HG02943 (cell line): ENCODE measurements around the gene HSF2BP.
"Not testable (repeated sequence)": the region's sequence is repeated elsewhere in the genome, so short reads cannot be mapped to it uniquely, and the experiment has no call there.

Source experiments
- ATAC-seq: cut with Tn5 transposase; IDR thresholded peaks from one replicate; pipeline ENCODE4 v1.9.1; 2021; ENCODE audit warnings: mild to moderate bottlenecking, low read depth, moderate library complexity; ENCODE audit not compliant: unreplicated experiment

The HSF2BP gene

DNA sequence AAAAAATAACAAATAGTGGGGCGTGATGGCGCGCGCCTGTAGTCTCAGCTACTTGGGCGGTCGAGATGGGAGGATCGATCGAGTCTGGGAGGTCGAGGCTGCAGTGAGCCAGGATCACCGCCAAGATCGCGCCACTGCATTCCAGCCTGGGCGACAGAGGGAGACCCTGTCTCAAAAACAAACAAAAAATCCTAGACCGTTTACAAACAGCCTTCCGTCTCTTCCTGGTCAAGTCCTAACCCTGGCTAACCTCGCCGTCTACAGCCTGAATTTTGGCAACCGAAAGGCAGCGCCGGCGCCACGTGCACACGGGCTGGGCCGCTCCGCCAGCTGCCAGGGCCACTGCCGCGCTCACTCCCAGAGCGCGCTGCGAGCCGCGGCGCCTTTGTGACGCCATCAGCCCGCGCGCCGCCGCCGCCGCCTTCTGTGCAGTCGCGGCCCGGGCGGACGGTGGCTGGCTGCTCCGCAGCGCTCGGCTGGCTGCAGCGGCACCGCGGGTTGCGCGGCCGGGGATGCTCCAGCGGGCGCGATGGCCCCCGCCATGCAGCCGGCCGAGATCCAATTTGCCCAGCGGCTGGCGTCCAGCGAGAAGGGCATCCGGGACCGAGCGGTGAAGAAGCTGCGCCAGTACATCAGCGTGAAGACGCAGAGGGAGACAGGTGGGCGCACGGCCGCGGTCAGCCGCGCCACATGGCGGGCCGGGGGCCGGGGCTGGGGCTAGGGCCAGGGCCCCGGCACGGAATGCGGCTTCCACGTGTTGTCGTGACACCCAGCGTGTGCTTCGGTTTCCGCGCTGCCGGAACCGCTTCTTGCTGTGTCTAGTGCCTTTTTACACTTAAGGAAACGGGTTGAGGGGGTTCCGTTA is at the start of gene HSF2BP, which contains the start of gene RRP1B:
HSF2BP (minus strand) TSS at position 353 of the 865 bp plus-strand sequence. CDS start 1,392 bp downstream, outside the sequence.
RRP1B (plus strand) TSS at position 425 of the 865 bp plus-strand sequence; CDS start at position 530, 105 bp downstream.
- no peak for ATAC-seq

DNA sequence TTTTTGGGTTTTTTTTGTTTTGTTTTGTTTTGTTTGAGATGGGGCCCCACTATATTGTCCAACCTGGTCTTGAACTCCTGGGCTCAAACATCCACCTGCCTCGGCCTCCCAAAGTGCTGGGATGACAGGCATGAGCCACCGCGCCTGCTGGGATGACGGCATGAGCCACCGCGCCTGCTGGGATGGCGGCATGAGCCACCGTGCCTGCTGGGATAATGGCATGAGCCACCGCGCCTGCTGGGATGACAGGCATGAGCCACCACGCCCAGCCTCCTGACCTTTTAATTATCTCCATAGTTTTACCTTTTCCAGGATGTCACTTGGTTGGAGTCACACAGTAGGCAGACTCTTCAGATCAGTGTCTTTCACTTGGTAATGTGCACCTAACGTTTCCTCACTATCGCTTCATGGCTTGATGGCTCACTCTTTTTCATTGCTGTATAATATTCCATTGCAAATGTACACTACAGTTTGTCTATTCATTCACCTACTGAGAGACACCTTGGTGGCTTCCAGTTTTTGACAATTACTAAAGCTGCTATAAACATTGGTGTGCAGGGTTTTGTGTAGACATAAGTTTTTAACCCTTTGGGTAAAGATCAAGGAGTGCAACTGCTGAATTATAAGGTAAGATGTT is 49.6 kb upstream of the HSF2BP start:
- ATAC-seq: no peak

DNA sequence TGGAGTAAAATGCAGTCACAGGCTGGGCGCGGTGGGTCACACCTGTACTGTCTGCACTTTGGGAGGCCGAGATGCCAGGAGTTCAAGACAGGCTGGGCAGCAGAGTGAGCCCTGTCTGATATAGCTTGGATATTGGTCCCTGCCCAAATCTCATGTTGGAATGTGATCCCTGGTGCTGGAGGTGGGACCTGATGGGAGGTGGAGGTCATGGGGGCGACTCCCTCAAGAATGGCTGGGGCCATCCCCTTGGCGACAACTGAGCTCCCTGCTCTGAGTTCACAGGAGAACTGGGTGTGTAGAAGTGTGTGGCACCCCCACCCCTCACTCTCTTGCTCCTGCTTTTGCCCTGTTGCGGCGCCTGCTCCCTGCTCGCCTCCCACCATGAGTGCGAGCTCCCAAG is 48.2 kb upstream of the HSF2BP start:
- ATAC-seq: no peak

DNA sequence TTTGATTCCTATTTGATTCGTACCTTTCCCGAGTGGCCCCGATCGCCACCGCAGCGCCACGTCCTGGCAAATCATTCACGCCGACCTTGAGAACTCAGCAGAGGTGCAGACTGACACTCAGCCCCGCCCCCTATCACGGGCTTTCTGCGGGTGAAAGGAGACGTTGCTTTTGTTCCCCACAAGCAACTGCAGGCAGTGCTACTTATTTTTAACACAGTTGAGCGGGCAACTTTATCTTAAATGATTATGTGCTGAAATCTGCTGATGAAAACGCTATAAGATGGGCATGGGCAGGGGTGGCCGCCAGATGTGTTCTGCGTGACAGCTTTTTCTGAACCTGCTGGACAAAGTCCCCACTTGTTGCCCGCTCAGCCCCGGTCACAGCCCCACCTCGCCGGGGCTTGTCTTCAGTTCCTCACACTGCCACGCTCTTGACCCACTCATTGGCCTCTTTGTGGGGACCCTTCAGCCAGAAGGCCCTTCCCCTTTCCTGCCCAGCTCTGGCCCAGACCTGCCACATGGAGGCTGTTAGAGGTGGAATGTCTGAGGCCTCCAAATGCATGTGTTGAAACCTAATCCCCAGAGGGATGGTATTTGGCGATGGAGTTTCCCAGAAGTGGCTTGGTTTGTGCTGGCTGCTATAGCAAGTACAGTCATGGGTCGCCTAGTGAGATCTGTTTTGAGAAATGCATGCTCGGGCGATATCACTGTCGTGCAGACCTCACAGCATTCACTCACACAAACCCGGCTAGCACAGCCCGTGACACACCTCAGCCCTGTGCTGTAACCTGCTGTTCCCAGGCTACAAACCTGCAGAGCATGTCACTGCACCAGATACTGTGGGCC is 44.0 kb upstream of the HSF2BP start:
- no peak for ATAC-seq

DNA sequence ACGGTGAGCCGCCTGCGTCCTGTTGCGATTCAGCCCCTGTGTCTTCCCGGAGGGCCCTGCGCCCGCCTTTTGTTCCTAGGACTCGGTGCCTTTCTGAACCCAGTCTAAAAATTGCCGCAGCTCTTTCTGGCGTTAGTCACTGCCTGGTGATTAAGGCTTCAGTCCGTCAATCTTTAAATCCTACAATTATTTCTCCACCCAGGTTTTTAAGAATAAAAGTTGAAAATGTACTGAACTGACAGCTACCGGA is 43.4 kb upstream of the HSF2BP start:
- no peak for ATAC-seq

DNA sequence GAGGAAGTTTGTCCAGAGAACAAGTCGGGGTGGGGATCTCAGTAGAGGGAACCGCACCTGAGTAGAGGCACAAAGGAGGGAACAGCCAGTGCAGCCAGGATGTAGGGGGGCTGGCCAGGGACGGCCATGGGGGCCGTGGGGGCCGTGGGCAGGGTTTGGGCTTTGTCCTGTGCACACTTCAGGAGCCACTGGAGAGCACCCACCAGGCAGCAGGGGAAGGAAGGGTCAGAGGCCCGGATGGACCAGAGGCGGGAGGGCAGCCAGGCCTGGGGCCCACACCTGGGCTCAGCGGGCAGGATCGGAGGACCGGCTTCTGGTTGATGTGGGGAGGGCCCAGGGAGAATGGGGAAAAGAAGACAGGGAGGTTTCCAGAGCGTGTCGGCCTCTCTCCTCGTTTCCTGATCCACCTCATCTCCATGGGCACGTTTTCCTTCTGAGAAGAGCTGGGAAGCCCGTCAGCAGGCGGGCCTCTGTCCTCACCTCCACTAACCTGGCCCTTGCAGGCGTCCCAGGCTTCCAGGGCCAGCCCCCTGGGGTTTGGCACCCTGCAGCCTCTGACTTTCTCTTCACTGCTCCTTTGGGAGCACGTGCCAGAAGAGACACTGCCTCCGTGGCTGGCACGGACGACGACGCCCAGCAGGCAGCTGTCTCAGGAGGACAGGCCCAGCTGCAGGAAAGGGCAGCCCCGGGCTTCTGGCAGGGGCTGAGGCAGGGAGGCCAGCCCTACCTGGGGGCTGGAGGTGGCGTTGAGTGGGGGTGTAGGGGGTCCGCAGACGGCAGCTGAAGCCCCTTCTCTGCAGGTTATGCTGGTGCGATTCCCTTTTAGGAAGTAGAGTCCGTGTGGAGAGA is 42.9 kb upstream of the HSF2BP start:
- no peak for ATAC-seq

DNA sequence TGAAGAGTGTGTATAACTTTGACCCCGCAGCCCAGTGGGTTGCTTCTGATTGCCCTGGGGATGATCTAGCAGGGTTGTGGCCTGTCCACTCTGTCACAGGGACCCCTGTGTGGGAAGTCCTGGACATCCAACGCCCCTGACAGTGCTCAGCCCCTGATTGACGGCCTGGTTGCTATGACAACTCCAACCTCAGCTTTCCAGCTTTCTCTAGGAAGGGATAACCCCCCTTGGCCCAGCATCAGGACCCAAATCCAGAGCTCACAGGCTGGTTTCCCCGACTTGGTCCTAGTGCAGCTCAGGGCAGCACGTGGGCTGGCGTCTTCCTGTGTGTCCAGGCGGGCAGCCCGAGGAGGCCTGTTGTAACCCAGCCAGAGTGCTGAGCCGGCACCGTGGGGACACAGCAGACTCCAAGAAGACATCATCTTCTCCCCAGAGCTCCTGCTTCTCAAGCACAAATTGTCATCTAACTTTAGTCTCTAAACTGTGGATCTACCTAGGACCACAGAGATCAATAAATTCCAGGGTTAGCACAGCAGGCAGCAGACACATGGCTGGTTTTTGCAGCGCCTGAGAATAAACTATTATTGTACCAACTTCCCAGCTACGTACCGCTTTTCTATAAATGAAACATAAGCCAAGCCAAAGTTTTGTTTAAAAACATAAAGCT is 40.8 kb upstream of the HSF2BP start:
- no peak for ATAC-seq

DNA sequence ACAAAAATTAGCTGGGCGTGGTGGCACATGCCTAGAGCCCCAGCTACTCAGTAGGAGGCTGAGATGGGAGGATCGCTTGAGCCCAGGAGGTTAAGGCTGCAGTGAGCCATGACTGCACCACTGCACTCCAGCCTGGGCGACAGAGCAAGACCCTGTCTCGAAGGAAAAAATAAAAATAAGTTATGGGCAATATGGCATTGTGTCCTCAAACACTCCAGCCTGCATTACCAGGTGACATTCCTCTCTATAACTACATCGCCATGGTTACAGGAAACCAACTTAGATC is 40.1 kb upstream of the HSF2BP start:
- not testable (repeated sequence) for ATAC-seq

DNA sequence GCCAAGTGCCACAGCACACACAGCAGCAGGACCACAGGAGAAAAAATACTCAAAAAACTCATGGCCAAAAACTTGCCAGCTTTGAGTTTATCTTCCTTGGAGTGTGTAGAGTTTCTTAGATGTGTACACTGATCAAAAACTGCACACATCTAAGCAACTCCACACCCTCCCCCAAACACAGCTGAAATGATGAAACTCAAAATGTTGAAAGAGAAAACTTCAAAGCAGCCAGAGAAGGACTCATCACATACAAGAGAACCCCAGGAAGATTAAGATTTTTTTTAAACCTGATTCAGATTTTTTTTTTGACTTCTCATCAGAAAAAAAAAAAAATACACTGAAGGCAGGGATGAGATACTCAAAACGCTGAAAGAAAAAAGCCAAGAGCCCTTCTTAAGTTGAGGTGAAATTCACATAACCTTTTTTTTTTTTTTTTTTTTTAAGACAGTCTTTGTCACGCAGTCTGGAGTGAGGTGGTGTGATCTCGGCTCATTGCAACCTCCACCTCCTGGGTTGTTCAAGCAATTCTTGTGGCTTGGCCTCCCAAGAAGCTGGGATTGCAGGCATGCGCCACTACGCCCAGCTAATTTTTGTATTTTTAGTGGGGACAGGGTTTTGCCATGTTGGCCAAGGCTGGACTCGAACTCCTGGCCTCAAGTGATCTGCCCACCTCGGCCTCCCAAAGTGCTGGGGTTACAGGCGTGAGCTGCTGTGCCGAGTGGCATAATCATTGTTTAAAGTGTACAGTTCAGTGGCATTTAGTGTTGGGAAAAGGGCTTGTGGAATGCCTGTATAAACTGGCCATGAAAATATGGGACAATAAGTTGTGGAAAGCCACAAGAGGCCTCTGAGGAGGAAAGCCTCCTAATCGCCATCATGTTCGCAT is 38.7 kb upstream of the HSF2BP start:
- no peak for ATAC-seq

DNA sequence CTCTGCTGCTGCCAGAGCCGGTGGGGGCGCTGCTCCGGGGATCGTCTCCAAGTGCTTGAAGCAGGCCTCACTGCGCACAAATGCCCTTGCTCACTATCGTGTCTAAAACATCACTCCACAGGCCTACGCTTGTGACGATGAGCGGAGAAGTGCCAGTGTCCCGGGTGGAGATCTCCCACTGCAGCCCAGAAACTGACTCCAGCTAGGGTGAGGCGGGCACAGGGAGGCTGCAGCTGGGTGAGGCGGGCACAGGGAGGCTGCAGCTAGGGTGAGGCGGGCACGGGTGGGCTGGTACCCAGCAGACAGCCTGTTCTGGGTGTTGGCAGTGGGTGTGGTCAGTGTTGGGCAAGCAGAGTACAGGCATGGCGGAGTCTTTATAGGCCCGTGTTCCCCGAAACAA is 36.9 kb upstream of the HSF2BP start:
- ATAC-seq: no peak

DNA sequence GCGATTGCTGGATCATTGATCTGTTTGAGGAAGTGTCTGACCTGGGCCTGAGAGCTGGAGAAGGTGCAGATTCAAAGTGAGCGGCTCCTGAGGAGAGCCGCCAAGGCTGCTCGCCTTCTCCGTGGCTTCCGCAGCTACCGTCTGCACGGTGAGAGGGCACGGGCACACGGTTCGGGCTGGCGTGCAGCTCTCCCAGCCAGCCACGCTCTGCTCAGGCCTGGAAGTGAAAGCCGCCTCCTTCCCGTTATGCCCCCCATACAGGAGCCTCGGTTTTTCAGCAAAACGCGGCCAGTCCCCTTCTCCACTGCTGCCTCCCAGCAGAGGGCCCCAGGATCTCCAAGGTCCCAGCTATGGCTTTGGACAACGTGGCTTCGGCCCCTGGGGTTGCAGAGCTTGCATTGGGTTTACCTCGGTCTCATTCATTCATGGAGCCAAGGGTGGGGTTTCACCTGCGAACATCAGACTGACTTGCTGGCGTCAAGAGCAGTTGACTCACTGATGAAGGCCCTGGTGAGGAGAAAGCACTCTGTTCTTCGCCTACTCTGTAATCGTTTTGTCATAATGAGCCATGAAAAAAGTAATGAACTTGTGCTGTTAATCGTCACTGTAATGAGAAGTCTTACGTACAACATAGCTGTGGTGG is 35.3 kb upstream of the HSF2BP start:
- ATAC-seq: no peak

DNA sequence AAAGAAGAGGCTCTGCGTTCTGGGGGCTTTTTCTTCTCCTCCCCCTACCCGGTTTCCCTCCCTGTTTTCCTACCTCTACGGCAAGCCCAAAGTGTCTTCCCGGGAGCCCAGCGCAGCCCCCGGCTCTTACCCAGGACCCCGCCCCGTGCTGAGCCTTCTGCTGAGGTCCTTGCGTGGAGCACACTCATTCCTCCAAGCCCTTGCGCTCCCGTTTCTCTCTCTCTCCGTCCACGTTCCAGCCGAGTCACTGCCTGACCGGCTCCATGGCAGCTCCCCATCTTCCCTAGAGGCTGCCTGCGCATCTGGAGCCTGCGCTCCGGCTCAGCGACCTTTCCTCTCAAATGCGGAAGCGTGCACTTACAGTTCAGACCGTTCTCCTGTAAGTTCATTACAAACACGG is 34.7 kb upstream of the HSF2BP start:
- no peak for ATAC-seq

DNA sequence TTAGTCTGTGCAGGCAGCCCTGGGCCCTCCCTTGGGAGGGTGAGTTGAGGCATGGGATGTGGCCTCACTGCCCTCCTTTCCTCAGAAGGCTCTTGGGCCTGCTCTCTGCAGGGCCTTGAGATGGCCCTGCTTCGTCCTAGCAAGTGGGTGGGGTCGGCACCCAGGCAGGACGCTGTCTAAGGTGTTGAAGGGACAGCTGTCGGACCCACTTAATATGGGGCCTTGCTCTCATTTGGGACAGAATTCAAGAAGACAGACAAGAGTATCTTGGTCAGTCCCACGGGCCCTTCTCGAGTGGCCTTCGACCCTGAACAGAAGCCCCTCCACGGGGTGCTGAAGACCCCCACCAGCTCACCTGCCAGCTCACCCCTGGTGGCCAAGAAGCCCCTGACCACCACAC is 33.7 kb upstream of the HSF2BP start:
- no peak for ATAC-seq

DNA sequence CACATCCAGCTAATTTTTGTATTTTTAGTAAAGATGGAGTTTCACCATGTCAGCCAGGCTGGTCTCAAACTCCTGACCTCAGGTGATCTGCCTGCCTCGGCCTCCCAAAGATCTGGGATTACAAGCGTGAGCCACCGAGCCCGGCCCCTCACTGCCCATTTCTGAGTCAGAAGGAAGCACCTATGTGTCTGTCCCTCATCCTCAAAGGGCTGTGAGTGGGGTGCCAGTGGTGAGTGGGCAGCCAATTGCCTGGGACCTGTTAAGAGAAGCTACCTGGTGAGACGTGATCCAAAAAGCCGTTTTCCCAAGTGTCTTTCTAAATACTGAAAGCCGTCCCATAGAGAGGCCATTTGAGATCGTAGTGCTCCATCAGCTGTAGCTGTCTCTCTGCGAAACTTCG is 32.5 kb upstream of the HSF2BP start:
- no peak for ATAC-seq

DNA sequence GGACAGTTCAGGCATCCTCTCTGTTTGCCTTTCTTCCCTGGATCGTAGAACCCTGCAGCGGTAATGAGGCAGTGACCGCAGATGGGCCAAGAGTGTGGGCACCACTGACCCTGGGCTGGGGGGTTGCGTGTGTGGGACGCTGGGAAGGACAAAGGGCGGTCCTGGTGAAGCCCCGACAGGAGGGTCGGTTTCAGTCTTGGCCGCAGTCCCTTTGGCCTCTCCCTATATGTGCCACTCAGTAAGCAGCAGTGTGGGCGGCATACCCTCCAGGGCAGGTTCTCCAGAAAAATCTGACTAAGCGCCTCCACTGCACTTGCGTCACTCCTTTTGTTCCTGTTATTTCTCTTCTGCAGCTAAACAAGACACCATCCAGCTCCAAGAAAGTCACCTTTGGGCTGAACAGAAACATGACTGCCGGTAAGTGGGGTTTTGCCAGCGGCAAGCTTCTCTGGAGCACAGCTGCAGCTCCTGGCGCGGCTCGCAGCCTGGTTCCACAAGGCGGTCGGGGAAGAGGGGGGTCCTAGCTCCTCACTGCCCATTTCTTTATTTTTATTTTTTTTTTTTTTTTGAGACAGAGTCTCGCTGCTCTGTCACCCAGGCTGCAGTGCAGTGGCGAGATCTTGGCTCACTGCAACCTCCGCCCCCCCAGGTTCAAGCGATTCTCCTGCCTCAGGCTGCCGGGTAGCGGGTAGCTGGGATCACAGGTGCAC is 32.0 kb upstream of the HSF2BP start:
- ATAC-seq: no peak

DNA sequence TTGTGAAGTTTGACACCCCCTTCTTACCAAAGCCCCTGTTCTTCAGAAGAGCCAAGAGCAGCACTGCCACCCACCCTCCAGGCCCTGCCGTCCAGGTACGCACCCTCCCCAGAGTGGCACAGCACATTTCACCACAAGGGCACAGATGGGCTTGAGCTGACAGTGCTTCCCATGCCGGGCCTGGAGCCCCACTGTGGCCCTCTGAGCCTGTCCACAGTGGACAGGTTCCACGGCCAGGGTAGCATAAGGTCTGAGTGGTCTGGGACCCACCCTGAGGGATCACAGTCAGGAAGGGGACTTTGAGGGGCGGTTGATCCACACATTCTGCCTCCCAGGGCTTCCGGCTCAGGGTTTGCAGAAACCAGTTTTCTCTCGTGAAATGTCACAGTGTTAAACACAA is 31.1 kb upstream of the HSF2BP start:
- ATAC-seq: no peak

DNA sequence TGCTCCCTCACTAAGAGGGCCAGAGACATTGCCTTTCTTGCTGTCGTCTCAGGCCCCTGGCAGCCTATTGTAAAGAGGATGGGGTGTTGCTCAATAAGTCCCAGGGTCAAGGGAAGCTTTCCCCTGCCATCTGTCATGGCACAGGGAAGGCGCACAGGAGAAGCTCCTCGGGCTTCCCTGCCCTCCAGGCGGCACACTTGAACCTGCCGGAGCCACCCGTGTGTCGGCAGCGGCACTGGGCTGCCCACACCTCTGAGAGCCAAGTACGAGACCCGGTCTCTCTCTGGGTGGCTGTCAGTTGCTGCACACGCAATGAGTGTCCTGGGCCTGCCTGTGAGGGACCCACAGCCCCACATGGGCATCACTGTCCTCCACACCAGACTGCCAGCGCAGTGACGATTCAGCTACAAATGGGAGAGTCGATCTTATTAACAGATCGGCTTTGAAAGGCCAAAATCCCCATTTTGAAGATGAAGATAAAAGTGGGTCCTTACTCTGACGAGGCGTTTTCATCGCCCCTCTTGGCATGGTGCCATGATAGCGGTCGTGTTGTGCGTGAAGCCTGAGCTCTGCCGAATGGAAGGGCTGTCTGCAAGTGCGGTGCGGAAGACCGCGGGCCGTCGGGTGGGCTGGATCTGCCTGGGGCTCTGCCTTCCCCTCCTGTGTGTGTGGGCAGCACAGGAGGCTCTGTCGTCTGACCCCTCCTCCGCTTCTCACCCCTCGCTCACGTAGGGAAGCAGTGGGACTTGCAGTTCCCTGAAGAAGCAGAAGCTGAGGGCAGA is 30.5 kb upstream of the HSF2BP start:
- ATAC-seq: no peak
